Loucy (cell line): ENCODE data around the gene C2orf81.

Experiments
- CTCF ChIP-seq: fragments of 200-600 bp; sonication (generic); conservative IDR thresholded peaks from 2 replicates; pipeline ENCODE4 v1.5.1; 2014; ENCODE audit warnings: mild to moderate bottlenecking, antibody characterized with exemption, low read length
- EZH2phosphoT487 ChIP-seq: fragments of 200-600 bp; IDR thresholded peaks from 2 replicates; pipeline ENCODE4 v1.6.1; 2018; ENCODE audit warnings: antibody characterized with exemption, mild to moderate bottlenecking, moderate library complexity, borderline replicate concordance

GRCh38 chr2:74369976-74370375 lies 51.4 kb downstream of the C2orf81 start:
- TF ChIP-seq CTCF (no peak), EZH2phosphoT487 (no peak)
